Activated CD4-positive, alpha-beta T cell treated with anti-CD3 and anti-CD28 coated beads for 36 hours (primary cell): ENCODE data around the gene DGKB. TPM values are rescaled to one million over a fixed set of nuclear protein-coding genes. Genes with fewer than 3 reads are reported as not detected.

Source experiments
- ATAC-seq: fragments of 200-7000 bp; cut with Tn5 transposase; one replicate; pipeline ENCODE4 v1.10.0; 2021; ENCODE audit warnings: mild to moderate bottlenecking, moderate library complexity
- CTCF ChIA-PET: fragments of 350-600 bp; sonication (Branson Sonifier 250); formaldehyde crosslinking; loops from one replicate; lab custom pipeline; 2021; ENCODE audit warnings: antibody characterized with exemption; lab: Charles Lee
- POLR2A ChIA-PET: fragments of 350-600 bp; sonication (Branson Sonifier 250); formaldehyde crosslinking; loops from one replicate; lab custom pipeline; 2021; ENCODE audit warnings: antibody characterized with exemption, inconsistent platforms; lab: Charles Lee
- DNase-seq: peaks from one replicate; pipeline ENCODE4 v3.0.0-alpha.2; 2020
- H3K27ac Mint-ChIP-seq: one replicate; pipeline ENCODE4 v1.8.0; 2021; ENCODE audit warnings: mixed read lengths
- H3K27me3 Mint-ChIP-seq: one replicate; pipeline ENCODE4 v1.8.0; 2021; ENCODE audit warnings: mixed read lengths
- H3K36me3 Mint-ChIP-seq: one replicate; pipeline ENCODE4 v1.8.0; 2021; ENCODE audit warnings: low read depth, mixed read lengths
- H3K4me1 Mint-ChIP-seq: one replicate; pipeline ENCODE4 v1.8.0; 2021; ENCODE audit warnings: mixed read lengths
- H3K4me3 Mint-ChIP-seq: one replicate; pipeline ENCODE4 v1.8.0; 2021; ENCODE audit warnings: mild to moderate bottlenecking, moderate library complexity, mixed read lengths
- H3K9me3 Mint-ChIP-seq: one replicate; pipeline ENCODE4 v1.8.0; 2021; ENCODE audit warnings: low read depth, mixed read lengths
- intact Hi-C, 2 experiments: fragments of 100-400 bp; cut with DNase I in 1 of 2; cut with micrococcal nuclease in 1 of 2; formaldehyde crosslinking; loops; one replicate each; pipeline versions ENCODE4 v1.14.2 to v1.15.1; 2022 to 2024; cut with DNase I, micrococcal nuclease
- total RNA-seq, 2 experiments: library from RNA; stranded (reverse); gene quantifications; one replicate each; pipeline ENCODE4 v1.2.3, GENCODE V29; 2021

DGKB gene
- total RNA-seq, 2 experiments from 2014 or later: not detected

DNA sequence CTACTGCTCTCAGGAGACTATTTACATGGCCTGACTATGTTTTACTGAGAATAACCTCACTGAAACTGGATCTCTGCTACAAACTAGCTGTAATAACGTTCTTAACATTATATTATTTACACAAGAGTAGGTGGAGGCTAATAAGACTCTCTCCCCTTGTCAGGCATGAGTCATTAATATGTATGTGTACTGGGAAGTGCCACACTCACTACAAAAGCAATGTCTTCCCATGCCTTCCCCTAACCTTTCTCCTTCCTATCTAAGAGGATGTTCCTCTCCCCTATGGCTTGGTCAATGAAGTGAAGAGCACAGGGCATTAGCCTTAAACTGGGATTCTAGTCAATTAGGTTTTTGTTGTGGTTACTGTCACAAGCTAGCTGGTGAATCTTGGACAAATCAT lies 147.9 kb downstream of the DGKB start:
- Mint-ChIP-seq H3K27ac (no peak overlapping the region), H3K36me3 (no peaks in the 10 kb centered on the region), H3K4me3 (no peak overlapping the region), H3K27me3 (no peaks in the 10 kb centered on the region), H3K4me1 (no peaks in the 10 kb centered on the region), H3K9me3 (peaks cover 2% of the 10 kb centered on the region)
- ATAC-seq (no peak), DNase-seq (no peak)
- ChIA-PET CTCF (no interaction called here), POLR2A (no interaction called here)
- intact Hi-C loops: no loop called here

- ATAC-seq (no peak), DNase-seq (no peak)
- Mint-ChIP-seq H3K4me1 (no peaks in the 10 kb centered on the region), H3K4me3 (no peak overlapping the region), H3K27ac (no peak overlapping the region), H3K36me3 (no peaks in the 10 kb centered on the region), H3K27me3 (no peaks in the 10 kb centered on the region), H3K9me3 (no peaks in the 10 kb centered on the region)
- ChIA-PET CTCF (no interaction called here), POLR2A (no interaction called here)
- intact Hi-C loops: no loop called here
Observed at GRCh38 chr7:14752301-14752700, 150.2 kb downstream of the DGKB start.

- no peak for DNase-seq
Observed at GRCh38 chr7:14751461-14751860, 151.1 kb downstream of the DGKB start.

DNA sequence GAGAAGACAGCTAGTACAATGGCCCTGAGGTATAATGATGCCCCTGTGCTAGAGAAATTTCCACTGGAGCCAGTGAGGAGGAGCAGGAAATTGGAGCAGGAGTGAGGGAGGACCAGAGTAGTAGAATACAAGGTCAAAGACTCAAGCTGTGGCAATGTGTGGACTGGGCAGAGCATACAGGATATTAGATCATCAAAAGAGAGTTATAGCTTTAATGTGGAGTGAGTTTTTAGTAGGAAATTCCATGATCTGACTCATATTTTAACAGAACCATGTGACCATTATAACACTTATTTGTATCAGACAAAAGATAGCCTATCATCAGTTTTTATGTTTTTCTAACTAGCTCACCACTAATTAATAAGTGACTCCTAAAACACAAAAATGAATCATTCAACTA lies 154.1 kb downstream of the DGKB start:
- Mint-ChIP-seq H3K36me3 (no peaks in the 10 kb centered on the region), H3K27ac (no peak overlapping the region), H3K4me3 (no peak overlapping the region), H3K27me3 (no peaks in the 10 kb centered on the region), H3K4me1 (no peaks in the 10 kb centered on the region), H3K9me3 (peaks cover 10% of the 10 kb centered on the region)
- intact Hi-C loops: no loop called here
- POLR2A ChIA-PET: no interaction called here
- DNase-seq (no peak), ATAC-seq (no peak)
- CTCF ChIA-PET: no interaction called here

More at GRCh38 chr7:14751461-14751860, 151.1 kb downstream of the DGKB start:
- H3K4me1 Mint-ChIP-seq: no peaks in the 10 kb centered on the region
- H3K4me3 Mint-ChIP-seq: no peak overlapping the region
- no peaks in the 10 kb centered on the region for H3K9me3 Mint-ChIP-seq
- ChIA-PET CTCF (no interaction called here), POLR2A (no interaction called here)
- H3K27me3 Mint-ChIP-seq: no peaks in the 10 kb centered on the region
- intact Hi-C loops: no loop called here
- no peak for ATAC-seq
- H3K36me3 Mint-ChIP-seq: no peaks in the 10 kb centered on the region
- no peak overlapping the region for H3K27ac Mint-ChIP-seq

DNA sequence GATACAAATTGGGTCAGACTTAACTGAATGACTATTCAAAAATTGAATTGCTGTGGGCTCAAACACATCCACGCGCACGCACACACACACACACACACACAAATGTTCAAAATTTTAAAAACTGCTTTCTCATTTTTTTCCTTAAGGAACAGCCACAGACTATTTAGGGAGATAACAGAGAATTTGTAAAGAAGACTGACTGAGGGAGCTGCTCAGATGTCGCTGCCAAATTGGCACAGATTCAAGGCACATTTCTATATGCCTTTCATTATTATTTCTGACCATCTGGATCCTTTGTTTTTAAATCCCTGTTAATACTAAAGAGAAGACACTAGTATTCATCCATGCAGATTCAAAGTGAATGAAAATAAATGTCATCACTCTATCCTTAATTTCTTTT lies 154.8 kb downstream of the DGKB start:
- no peak for DNase-seq
- Mint-ChIP-seq H3K27me3 (no peaks in the 10 kb centered on the region), H3K9me3 (peaks cover 10% of the 10 kb centered on the region), H3K4me3 (no peak overlapping the region), H3K27ac (no peak overlapping the region), H3K4me1 (no peaks in the 10 kb centered on the region), H3K36me3 (no peaks in the 10 kb centered on the region)
- CTCF ChIA-PET: no interaction called here
- intact Hi-C loops: no loop called here
- no peak for ATAC-seq
- POLR2A ChIA-PET: interaction anchor here (0.7 kb wide), 1 partner anchor 72 kb away, joined by 3 read pairs; no protein-coding TSS in a partner anchor

DNA sequence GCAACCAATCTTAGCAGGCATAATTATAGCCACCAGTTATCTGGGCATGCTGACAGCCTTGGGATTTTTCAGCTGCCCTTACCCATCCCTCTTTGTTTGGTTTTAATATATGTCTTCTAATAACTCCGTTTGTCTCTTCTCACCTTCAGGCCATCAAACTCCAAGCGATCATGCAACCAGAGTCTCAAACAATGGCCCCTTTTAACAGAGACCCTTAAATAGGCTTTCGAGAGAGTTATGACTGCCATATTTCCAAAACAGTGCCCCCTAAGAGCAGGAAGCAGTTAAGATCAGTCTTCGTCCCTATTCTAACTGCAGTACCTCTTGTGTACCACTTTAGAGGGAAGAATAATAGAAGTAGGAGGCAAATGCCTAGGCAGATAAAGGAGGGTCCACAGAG lies 157.5 kb downstream of the DGKB start:
- ChIA-PET CTCF (no interaction called here), POLR2A (no interaction called here)
- no peaks in the 10 kb centered on the region for H3K4me1 Mint-ChIP-seq
- no peak for DNase-seq
- ATAC-seq: no peak
- no peaks in the 10 kb centered on the region for H3K27me3 Mint-ChIP-seq
- H3K27ac Mint-ChIP-seq: no peak overlapping the region
- peaks cover 20% of the 10 kb centered on the region for H3K9me3 Mint-ChIP-seq
- intact Hi-C loops: no loop called here
- no peaks in the 10 kb centered on the region for H3K36me3 Mint-ChIP-seq
- no peak overlapping the region for H3K4me3 Mint-ChIP-seq

DNA sequence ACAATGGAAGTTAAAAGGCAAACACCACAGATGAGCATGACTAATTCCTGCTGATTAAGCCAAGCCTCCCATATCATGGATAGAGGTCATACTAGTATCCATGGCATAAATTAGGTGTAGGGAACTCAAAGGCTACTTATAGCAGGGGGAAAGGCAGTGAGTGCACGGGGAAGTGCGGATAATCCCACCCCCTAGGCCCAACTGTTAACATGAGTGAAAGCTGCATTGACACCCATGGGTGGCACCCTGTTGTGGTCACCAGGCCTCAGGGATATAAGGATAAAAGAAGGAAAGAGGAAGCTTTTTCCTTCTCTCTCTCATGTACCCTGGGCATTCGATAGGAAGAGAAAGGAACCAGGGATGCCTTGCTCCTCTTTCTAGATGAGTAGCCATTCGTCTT lies 161.9 kb downstream of the DGKB start:
- peaks cover 22% of the 10 kb centered on the region for H3K9me3 Mint-ChIP-seq
- no peak overlapping the region for H3K27ac Mint-ChIP-seq
- POLR2A ChIA-PET: no interaction called here
- DNase-seq (no peak), ATAC-seq (no peak)
- no peaks in the 10 kb centered on the region for H3K27me3 Mint-ChIP-seq
- H3K4me1 Mint-ChIP-seq: no peaks in the 10 kb centered on the region
- no peaks in the 10 kb centered on the region for H3K36me3 Mint-ChIP-seq
- CTCF ChIA-PET: interaction anchor here (0.7 to 1.2 kb wide), 2 partner anchors 273 to 969 kb away, joined by 3 to 6 read pairs; no protein-coding TSS in a partner anchor
- H3K4me3 Mint-ChIP-seq: no peak overlapping the region
- intact Hi-C loops: no loop called here

DNA sequence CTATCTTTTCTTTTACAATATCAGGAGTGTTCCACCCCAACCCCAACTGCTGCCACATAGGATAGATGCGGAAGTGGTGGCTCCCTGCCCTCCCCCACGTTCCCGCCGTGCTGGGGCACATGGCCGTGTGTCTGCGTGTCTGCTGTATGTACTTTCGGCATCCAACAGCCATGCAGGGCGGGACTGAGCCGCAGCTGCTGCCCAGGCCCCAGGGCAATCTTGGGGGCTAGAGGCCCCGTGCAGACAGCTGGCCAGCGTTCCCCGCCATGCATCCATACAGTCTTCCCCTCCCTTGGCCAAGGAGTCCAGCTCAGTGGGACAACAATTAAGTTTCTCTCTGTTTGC lies 162.7 kb downstream of the DGKB start:
- Mint-ChIP-seq H3K27me3 (no peaks in the 10 kb centered on the region), H3K4me3 (no peak overlapping the region), H3K4me1 (no peaks in the 10 kb centered on the region), H3K27ac (no peak overlapping the region), H3K9me3 (peaks cover 20% of the 10 kb centered on the region), H3K36me3 (no peaks in the 10 kb centered on the region)
- ChIA-PET POLR2A (no interaction called here), CTCF (interaction anchor here (1.2 kb wide), 1 partner anchor 274 kb away, joined by 6 read pairs; no protein-coding TSS in a partner anchor)
- DNase-seq (no peak), ATAC-seq (no peak)
- intact Hi-C loops: no loop called here

DNA sequence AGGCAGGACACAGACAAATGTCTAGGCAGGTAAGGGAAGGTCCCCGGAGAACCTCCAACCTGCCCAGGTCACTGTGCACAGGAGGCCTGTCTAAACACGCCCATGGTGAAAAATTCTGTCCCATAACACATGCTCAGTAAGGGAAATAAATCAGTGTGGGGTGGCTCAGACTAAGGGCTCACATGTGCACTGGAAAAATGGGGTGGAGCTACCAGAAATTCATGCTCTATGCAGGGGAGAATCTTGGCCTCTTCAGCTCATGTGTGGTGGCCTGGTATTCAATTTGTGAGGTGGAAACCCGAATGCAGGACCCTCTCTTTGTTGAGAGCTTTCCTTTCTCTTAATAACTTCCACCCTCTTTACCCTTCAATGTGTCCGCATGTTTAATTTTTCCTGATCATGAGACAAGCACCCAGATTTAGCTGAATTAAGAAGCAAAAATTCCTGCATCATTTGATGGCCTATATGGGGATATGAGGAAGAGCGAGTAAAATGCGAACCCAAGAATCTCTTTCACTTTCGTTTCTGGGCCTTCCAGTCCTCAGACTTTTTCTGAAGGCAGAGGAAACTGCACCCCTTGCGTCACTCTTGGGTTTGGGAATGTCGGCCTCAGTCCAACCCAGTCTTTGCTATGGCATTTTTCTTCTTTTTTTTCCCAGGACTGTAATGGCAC lies 163.2 kb downstream of the DGKB start:
- POLR2A ChIA-PET: no interaction called here
- ATAC-seq (no peak), DNase-seq (no peak)
- intact Hi-C loops: no loop called here
- Mint-ChIP-seq H3K4me1 (no peaks in the 10 kb centered on the region), H3K4me3 (no peak overlapping the region), H3K27ac (no peak overlapping the region), H3K27me3 (no peaks in the 10 kb centered on the region), H3K9me3 (peaks cover 20% of the 10 kb centered on the region), H3K36me3 (no peaks in the 10 kb centered on the region)
- CTCF ChIA-PET: interaction anchor here (1.2 kb wide), 1 partner anchor 275 kb away, joined by 6 read pairs; no protein-coding TSS in a partner anchor

DNA sequence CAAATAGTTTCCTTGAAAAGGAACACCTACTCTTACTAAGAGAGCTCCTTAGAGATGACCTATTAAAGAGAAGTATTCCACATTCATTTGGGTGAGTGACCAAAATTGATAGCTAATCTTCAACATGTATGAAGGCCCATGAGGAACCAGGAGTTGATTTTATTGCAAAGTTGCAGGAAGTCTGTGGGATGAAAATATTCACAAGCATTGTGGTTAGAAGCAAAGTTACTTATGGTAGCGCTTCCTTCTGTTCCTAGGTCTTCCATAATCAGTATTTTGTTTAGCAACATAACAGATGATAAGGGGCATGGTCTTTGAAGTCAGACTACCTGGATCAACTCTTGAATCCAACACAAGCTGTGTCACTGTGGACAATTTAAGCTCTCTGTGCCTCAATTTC lies 164.5 kb downstream of the DGKB start:
- no peak for ATAC-seq
- CTCF ChIA-PET: no interaction called here
- DNase-seq: no peak
- Mint-ChIP-seq H3K9me3 (peaks cover 12% of the 10 kb centered on the region), H3K36me3 (no peaks in the 10 kb centered on the region), H3K27ac (no peak overlapping the region), H3K27me3 (no peaks in the 10 kb centered on the region), H3K4me1 (no peaks in the 10 kb centered on the region), H3K4me3 (no peak overlapping the region)
- POLR2A ChIA-PET: no interaction called here
- intact Hi-C loops: no loop called here

GRCh38 chr7:14734839-14735321 lies 167.7 kb downstream of the DGKB start:
- H3K9me3 Mint-ChIP-seq: peaks cover 3% of the 10 kb centered on the region
- CTCF ChIA-PET: interaction anchor here (0.6 kb wide), 1 partner anchor 43 kb away, joined by 4 read pairs; no protein-coding TSS in a partner anchor
- intact Hi-C loops: no loop called here
- ATAC-seq: no peak
- no peaks in the 10 kb centered on the region for H3K27me3 Mint-ChIP-seq
- DNase-seq: no peak
- POLR2A ChIA-PET: no interaction called here
- H3K4me1 Mint-ChIP-seq: no peaks in the 10 kb centered on the region
- H3K36me3 Mint-ChIP-seq: no peaks in the 10 kb centered on the region
- no peak overlapping the region for H3K4me3 Mint-ChIP-seq
- no peak overlapping the region for H3K27ac Mint-ChIP-seq

DNA sequence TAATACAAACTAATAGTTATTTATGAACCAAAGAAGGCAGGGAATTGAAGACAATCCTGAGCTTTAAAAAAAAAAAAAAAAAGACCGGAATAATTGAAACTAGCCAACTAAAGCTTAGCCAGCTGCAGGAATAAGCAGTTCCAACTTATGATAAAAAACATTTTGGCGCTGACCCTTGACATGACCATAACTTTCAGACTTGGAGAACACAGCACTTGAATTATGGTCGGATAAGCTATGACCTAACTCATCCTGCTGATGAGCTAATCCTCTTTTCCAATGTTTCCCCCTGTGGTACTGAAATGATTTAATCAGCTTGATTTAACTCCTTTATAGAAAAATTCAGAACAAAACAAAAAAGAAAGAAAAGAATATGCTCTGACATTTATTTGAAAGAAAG lies 181.8 kb downstream of the DGKB start:
- CTCF ChIA-PET: interaction anchor here (0.8 kb wide), 1 partner anchor 1001 kb away, joined by 3 read pairs; no protein-coding TSS in a partner anchor
- intact Hi-C loops: no loop called here
- Mint-ChIP-seq H3K36me3 (no peaks in the 10 kb centered on the region), H3K9me3 (no peaks in the 10 kb centered on the region), H3K27me3 (no peaks in the 10 kb centered on the region), H3K27ac (no peak overlapping the region), H3K4me3 (no peak overlapping the region), H3K4me1 (no peaks in the 10 kb centered on the region)
- ATAC-seq: no peak
- POLR2A ChIA-PET: interaction anchor here (0.6 kb wide), 1 partner anchor 619 kb away, joined by 4 read pairs; no protein-coding TSS in a partner anchor
- no peak for DNase-seq
